GM21529 (cell line): Measurements from ENCODE around the gene PLA2R1.

ENCODE experiments used
- ATAC-seq: cut with Tn5 transposase; IDR thresholded peaks from one replicate; pipeline ENCODE4 v1.9.1; 2021; ENCODE audit not compliant: unreplicated experiment

The PLA2R1 gene

DNA sequence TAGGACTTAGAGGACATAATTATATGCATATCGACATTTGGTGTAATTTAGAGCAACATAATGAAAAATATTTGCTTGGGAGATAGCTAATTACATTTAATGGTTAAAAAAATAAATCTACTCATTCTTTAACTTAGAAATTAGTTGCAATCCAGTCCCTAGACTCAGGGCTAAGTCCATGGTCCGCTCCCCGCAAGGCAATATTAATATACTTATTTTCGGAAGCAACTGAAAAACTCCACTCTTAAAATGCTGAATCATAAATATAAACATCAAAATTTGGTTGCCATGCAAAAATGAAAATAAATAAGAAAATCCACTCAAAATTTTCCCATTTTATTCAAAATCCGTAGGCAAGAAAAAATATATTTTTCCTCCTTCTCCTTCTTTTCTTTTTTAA is 164.7 kb downstream of the PLA2R1 start:
- no peak for ATAC-seq

DNA sequence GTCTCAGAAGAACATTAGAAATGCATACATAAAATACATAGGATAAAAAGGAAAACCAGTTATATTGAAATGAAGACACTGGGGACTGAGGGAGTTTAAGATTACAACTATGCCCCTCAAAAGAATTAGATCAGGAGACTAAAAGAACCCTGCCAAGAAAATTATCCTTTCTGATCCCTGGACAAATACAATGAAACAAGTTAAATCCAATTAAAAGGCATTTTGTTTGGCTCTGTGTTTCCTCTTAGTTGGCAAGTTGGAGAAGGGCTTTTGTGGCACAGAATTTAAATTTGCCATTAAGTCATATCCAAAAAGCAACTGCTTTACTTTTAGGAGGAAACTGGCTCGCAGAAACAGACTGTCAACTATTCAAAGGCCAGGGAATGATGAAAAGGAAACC is 165.3 kb downstream of the PLA2R1 start:
- no peak for ATAC-seq

DNA sequence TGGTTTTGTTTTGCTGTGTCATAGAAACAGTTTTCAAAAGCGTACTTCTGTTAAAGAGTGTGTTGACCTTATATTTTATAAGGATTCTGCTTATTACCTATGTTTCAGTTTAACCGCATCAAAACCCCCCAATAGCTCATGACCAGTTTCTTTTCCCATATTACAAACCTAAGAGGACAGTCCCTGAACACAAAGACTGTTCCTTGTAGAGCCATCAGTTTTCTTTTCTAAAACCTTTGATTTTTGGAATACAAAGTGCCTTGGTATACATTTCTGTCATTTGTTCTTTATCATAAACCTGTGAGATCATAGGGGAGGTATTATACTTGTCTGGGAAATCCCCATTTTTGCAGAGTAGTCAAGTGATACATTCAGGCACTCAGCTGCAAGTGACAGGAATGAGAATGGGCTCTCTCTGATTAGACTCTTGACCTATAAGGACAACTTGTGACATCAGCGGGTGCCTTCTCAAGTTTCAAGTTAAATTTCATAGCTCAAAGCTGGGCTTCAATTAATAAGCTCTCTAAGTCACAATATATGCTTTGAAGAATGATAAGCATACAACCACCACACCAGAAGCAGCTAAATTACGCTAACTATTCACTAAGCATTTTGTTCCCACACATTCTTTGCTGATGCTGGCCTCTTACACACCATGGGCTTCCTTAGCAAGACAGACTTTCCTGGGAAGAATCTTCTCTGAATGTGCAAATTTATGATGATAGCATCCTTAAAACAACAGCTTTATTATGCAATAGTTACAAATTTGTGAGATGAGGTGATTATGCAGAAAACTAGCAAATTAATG is 167.0 kb downstream of the PLA2R1 start:
- peak; percentile 50 for ATAC-seq

DNA sequence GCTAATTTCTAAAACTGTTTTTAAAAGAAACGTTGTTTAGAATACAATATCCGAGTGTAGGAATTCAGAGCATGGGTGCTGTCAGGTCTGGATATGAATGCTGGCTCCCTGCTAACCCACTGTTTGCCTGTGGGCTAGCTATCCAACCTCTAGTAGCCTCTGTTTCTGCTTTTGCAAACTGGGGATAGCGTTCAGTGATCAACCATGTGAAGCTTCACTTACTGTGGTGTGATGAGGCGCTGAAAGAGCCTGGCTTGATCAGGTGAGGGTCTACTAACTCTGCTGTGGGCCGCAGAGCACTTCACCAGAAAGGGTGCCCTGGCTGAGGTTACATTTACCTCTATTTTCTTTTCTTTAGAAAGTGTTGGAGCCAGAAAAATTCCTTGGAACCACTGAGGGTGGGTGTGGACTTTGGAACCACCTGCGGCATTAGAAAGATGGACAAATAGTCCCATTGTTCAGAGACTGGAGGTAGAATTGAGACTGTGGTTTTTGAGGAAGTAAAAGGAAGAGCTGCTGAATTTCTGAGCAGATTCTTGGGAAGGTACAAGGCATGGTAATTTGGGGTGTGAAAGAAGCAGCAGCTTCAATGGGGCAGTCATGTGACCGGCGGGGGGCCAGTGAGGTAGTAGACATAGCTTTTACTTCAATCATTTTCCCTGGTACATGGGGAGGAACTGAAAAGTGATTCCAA is 168.1 kb downstream of the PLA2R1 start:
- no peak for ATAC-seq

DNA sequence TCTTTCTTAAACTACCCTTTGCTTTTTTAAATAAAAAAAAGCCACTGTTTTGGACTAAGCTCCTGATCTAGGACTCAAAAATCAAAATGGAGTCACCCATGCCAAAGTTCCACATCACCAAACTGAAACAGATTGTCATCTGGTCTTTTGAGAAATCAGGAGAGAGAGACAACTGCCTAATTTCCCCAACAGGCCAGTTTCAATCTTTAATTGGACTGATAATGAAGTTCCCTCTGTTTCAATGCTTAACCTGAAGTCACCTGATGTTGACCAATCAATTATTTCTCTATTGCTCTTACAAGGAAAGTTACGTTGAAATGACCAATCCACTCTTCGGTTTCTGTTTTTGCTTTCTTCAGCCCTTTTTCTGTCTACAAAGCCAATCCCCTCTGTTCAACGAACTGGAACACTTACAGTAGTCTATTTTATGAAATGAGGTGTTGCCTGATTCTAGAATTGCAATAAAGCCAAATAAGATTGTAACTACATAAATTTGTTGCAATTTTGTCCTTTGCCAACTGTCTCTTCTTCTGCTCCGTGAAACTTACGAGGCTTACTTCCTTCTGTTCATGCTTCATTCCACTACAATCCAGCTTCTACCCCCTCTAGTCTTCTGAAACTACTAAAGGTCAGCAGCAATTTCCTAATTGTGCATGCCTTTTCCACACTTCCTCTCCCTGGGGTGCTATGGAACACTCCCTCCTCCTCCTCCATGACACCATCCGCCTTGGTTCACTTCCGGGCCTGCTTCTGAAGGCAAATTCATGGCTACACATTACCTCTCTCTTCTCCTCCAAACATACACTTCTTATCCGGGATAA is 169.2 kb downstream of the PLA2R1 start:
- ATAC-seq = no peak

DNA sequence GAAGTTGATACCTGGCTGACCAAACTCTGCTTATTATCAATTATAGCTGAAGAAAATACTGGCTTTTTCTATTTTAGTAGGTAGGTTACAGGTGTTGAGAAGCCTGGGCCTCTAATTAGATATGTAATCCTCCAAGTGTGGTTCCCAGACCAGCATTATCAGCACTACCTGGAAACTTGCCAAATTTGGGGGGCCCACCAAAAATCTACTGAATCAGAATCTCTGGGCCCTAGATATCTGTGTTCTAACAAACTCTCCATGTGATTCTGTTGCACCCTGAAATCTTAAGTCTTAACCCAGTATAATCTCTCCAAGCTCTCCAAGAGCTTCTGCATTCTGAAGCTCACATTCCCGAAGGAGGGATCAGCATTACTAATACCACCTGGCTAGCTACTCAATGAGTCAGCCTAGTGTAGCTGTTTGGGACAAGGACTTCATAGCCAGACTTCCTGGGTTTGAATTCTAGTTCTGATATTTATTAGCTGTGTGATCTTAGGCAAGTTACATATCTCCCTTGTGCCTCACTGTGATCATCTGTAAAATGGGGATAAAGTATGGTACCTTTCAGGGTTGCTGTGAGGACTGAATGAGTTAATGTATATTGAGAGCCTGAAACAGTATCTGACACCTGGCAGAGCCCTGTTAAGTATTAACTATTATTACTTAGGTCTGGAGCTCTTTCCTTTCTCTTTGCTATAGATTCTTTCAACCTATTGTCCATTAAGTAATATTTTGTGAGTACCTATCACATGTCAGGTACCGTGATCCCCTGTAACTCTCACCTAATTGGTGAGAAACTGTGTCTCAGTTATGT is 170.3 kb downstream of the PLA2R1 start:
- peak; percentile 20 for ATAC-seq

DNA sequence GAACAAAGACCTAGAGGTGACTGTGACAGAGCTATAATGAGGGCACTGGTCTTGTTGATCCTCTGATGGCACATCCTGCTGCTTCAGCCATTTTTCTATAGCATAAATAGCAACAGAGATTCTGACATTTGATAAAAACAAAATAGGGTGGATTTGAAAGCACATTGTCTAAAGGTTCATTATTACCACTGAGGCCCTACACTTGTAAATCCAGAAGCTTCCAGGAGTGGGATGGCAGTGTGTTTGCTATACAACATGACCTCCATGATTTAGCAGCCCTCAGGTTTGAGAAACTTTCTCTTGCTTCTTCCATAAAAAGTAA is 171.2 kb downstream of the PLA2R1 start:
- ATAC-seq = no peak

DNA sequence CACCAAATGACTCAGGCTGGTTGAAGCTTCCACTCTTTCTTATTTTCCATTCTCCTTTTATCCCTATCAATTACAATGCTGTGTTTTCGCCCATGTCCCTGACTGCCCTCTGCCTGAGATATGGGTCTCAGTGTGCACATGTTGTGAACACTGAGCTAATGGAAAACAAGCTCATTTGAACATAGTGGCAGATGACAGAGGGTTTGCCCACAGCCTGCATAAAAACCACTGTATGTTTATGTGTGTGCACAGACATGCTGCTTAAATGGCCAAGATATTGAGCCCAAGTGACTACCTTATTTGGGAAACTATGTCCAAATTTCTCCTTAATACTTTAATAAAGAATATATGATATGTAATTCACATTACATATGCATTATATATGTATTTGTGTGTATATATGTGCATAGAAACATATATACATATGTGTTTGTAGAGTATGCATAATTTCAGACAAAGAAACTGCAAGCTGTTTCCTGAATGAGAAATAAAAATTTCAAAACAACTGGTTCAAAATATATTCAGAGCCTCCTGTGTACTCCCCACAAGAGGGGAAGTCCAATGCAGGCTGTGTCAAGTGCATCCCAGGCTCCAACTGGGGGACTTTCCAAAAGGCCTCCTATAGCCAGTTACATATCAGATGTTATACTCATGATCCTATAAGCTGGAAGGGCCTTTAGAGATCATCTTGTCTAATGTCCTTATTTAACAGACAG is 171.7 kb downstream of the PLA2R1 start:
- ATAC-seq = peak; percentile 45

DNA sequence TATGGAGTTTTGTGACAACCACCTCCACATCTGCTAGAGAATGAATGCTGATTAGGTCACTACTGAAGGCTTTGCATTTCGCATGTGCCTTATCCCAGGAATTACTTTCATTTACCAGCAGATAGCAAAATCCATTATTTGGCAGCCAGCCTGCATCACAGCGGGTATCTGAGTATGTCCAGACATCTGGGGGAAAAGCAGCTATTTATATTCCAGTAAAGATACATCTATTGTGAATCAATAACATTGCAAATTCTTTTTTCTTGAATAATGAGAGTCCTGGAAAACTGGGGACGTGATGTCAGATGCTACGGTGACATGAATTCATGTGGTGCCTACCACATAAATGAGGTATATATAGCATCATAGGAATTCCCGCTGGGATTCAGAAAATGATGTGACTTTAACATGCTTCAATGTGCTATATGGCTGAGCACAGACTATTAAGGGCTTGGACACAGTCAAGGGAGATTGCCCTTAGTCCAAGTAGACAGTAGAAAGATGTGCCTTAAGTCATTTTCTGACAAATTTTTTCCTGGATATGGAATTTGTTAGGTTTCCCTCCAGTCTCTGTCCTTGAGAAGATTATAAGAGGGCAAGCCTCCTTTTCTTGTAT is 180.2 kb downstream of the PLA2R1 start:
- no peak for ATAC-seq
